H9 (cell line): ENCODE data around the gene TCEA3. TPM values are rescaled to one million over a fixed set of nuclear protein-coding genes. Genes with fewer than 3 reads are reported as not detected.

Source experiments
- DNase-seq: peaks from one replicate; pipeline ENCODE4 v3.0.0-alpha.2; 2017
- H2AFZ ChIP-seq: one replicate; pipeline ENCODE4 v1.6.1; 2013; ENCODE audit warnings: mild to moderate bottlenecking, low read length, control low read depth, moderate library complexity
- H2AK5ac ChIP-seq: 2 replicates; pipeline ENCODE4 v1.6.1; 2013; ENCODE audit warnings: low read length, control low read depth, mixed read lengths; ENCODE audit not compliant: insufficient read length
- H2BK120ac ChIP-seq: one replicate; pipeline ENCODE4 v1.6.1; 2013; ENCODE audit warnings: low read depth, mild to moderate bottlenecking, low read length, control low read depth, inconsistent platforms; ENCODE audit not compliant: poor library complexity, severe bottlenecking
- H2BK12ac ChIP-seq: 2 replicates; pipeline ENCODE4 v1.6.1; 2013; ENCODE audit warnings: low read length, control low read depth, mixed read lengths, low read depth; ENCODE audit not compliant: insufficient read length
- H2BK15ac ChIP-seq: 2 replicates; pipeline ENCODE4 v1.6.1; 2013; ENCODE audit warnings: low read depth, low read length, control low read depth
- H2BK20ac ChIP-seq: one replicate; pipeline ENCODE4 v1.6.1; 2013; ENCODE audit warnings: low read depth, mild to moderate bottlenecking, low read length, control low read depth, inconsistent platforms; ENCODE audit not compliant: poor library complexity, severe bottlenecking
- H2BK5ac ChIP-seq: 2 replicates; pipeline ENCODE4 v1.6.1; 2013; ENCODE audit warnings: low read length, control low read depth, mixed read lengths; ENCODE audit not compliant: insufficient read length
- H3K14ac ChIP-seq: 2 replicates; pipeline ENCODE4 v1.6.1; 2013; ENCODE audit warnings: low read length, control low read depth; ENCODE audit not compliant: insufficient read depth
- H3K18ac ChIP-seq: 2 replicates; pipeline ENCODE4 v1.6.1; 2013; ENCODE audit warnings: low read depth, mild to moderate bottlenecking, mixed read lengths, low read length, control low read depth; ENCODE audit not compliant: insufficient read length
- H3K23ac ChIP-seq: 2 replicates; pipeline ENCODE4 v1.6.1; 2013; ENCODE audit warnings: low read length, control low read depth, mixed read lengths, low read depth; ENCODE audit not compliant: insufficient read length
- H3K23me2 ChIP-seq: 2 replicates; pipeline ENCODE4 v1.6.1; 2013; ENCODE audit warnings: low read depth, mild to moderate bottlenecking, mixed read lengths, low read length, control low read depth; ENCODE audit not compliant: insufficient read length, poor library complexity, severe bottlenecking
- H3K27ac ChIP-seq: 2 replicates; pipeline ENCODE4 v1.5.1; 2013; ENCODE audit warnings: low read length, control low read depth, mixed read lengths, low read depth; ENCODE audit not compliant: insufficient read length
- H3K27me3 ChIP-seq: 2 replicates; pipeline ENCODE4 v1.6.1; 2013; ENCODE audit warnings: low read length, control low read depth, inconsistent platforms; ENCODE audit not compliant: insufficient read depth
- H3K4ac ChIP-seq: 2 replicates; pipeline ENCODE4 v1.6.1; 2013; ENCODE audit warnings: low read depth, mild to moderate bottlenecking, control low read depth, inconsistent platforms, low read length, moderate library complexity
- H3K4me1 ChIP-seq: 2 replicates; pipeline ENCODE4 v1.6.1; 2013; ENCODE audit warnings: low read length, control low read depth, inconsistent platforms; ENCODE audit not compliant: insufficient read depth
- H3K4me2 ChIP-seq: 2 replicates; pipeline ENCODE4 v1.6.1; 2013; ENCODE audit warnings: low read length, control low read depth, mixed read lengths; ENCODE audit not compliant: insufficient read length, insufficient read depth
- H3K56ac ChIP-seq: 2 replicates; pipeline ENCODE4 v1.6.1; 2013; ENCODE audit warnings: low read depth, mild to moderate bottlenecking, mixed read lengths, low read length, control low read depth; ENCODE audit not compliant: insufficient read length
- H3K79me1 ChIP-seq: 2 replicates; pipeline ENCODE4 v1.6.1; 2013; ENCODE audit warnings: low read depth, mild to moderate bottlenecking, moderate library complexity, low read length, control low read depth, inconsistent platforms; ENCODE audit not compliant: insufficient read depth, poor library complexity, severe bottlenecking
- H3K79me2 ChIP-seq: 2 replicates; pipeline ENCODE4 v1.6.1; 2013; ENCODE audit warnings: low read length, control low read depth, inconsistent platforms; ENCODE audit not compliant: insufficient read depth
- H3K9ac ChIP-seq: 2 replicates; pipeline ENCODE4 v1.6.1; 2013; ENCODE audit warnings: low read length, control low read depth, mixed read lengths; ENCODE audit not compliant: insufficient read length; ENCODE audit errors: extremely low read depth
- H3K9me3 ChIP-seq: one replicate; pipeline ENCODE4 v1.6.1; 2013; ENCODE audit warnings: low read depth, low read length, inconsistent platforms; ENCODE audit not compliant: control insufficient read depth
- H3T11ph ChIP-seq: one replicate; pipeline ENCODE4 v1.6.1; 2013; ENCODE audit warnings: mild to moderate bottlenecking, low read length, control low read depth, inconsistent platforms
- H4K20me1 ChIP-seq: one replicate; pipeline ENCODE4 v1.6.1; 2013; ENCODE audit not compliant: control insufficient read depth, insufficient read length, insufficient read depth
- H4K5ac ChIP-seq: 2 replicates; pipeline ENCODE4 v1.6.1; 2013; ENCODE audit warnings: low read depth, mild to moderate bottlenecking, mixed read lengths, low read length, control low read depth; ENCODE audit not compliant: insufficient read length
- H4K8ac ChIP-seq: replicated peaks from 2 replicates; pipeline ENCODE4 v1.6.1; 2013; ENCODE audit warnings: low read length, control low read depth, mixed read lengths, low read depth; ENCODE audit not compliant: insufficient read length
- H4K91ac ChIP-seq: 2 replicates; pipeline ENCODE4 v1.6.1; 2013; ENCODE audit warnings: low read depth, mild to moderate bottlenecking, moderate library complexity, mixed read lengths, low read length, control low read depth; ENCODE audit not compliant: insufficient read length
- H3K27ac Mint-ChIP-seq, 3 experiments: 2 replicates in 2 of 3; 3 replicates in 1 of 3; pipeline ENCODE4 v1.8.0; 2020 to 2021; ENCODE audit warnings: mixed read lengths in 3 of 3, mild to moderate bottlenecking in 1 of 3, moderate library complexity in 1 of 3
- H3K27me3 Mint-ChIP-seq: 2 replicates; pipeline ENCODE4 v1.8.0; 2021; ENCODE audit warnings: low read depth, mild to moderate bottlenecking, moderate library complexity, mixed read lengths
- H3K36me3 Mint-ChIP-seq, 3 experiments: 2 replicates in 2 of 3; 3 replicates in 1 of 3; pipeline ENCODE4 v1.8.0; 2020 to 2021; ENCODE audit warnings: low read depth in 3 of 3, mixed read lengths in 3 of 3; ENCODE audit not compliant: insufficient read depth in 1 of 3
- H3K4me1 Mint-ChIP-seq, 2 experiments: 2 replicates each; pipeline ENCODE4 v1.8.0; 2020; ENCODE audit warnings: mixed read lengths in 2 of 2
- H3K4me3 Mint-ChIP-seq, 2 experiments: 2 replicates in 1 of 2; 3 replicates in 1 of 2; pipeline ENCODE4 v1.8.0; 2020 to 2021; ENCODE audit warnings: mild to moderate bottlenecking in 2 of 2, mixed read lengths in 2 of 2, moderate library complexity in 1 of 2
- H3K9me3 Mint-ChIP-seq, 2 experiments: 2 replicates in 1 of 2; 3 replicates in 1 of 2; pipeline ENCODE4 v1.8.0; 2020; ENCODE audit warnings: mild to moderate bottlenecking in 2 of 2, mixed read lengths in 2 of 2, moderate library complexity in 1 of 2
- WGBS: extraction: QIAGEN DNeasy Blood & Tissue Kit; methylation state at CpG from one replicate; pipeline ENCODE4 v1.1.7; 2013; ENCODE audit warnings: missing lambda C conversion rate, low lambda C conversion rate, mixed read lengths; ENCODE audit not compliant: insufficient read length; ENCODE audit errors: extremely low coverage; 5-methylcytosine and 5-hydroxymethylcytosine counted together
- total RNA-seq: library from RNA; stranded (reverse); gene quantifications from 2 replicates; pipeline ENCODE4 v1.2.1, GENCODE V29; 2021
- TF ChIP-seq, protein P1 (sequence below): fragments of 200-600 bp; sonication (generic); conservative IDR thresholded peaks from 3 replicates; pipeline ENCODE4 v1.8.0; 2021; ENCODE audit warnings: antibody characterized with exemption, mild to moderate bottlenecking

The TCEA3 gene
- total RNA-seq, 1 experiment from 2014 or later, result 0.37 TPM

DNA sequence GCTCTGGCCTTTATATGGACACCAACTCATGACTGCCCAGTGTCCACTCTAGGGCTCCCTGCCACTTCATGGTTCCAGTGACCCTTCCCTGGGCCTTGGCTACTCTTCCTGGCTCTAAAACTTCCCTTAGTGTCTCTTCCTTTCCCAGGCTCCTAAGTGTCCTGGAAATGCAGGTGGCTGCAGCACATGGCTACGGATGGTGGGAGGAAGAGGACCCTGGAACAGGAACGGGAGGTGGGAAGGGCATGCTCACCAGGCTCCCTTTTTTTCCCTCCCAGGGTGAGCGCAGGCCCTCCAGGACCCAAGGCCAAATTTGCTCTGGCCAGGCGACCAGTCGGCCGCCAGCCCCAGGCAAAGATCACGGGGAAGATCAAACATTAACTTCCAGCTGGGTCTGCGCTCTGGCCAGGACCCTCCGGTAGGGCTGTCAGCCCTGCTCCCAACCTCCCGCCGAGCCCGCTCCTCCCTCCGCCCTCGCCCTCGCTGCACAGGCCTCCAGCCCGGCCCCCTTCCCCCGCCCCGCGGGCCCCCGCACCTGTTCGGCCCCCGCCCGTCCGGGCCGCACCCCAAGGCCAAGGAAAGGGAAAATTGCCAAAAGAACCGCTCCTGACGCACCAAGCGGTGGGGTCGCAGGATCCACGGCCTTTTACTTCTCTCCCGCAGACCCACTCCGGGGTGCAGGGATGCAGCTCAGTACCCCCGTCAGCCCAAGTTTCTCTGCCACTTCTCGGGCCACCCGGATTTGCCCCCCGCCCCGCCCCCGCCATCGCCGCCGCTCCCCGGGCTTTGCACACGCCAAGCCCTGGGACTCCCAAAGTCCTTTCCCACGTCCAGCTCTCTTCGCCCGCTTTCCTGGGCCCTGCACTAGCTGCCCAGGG is 894 bp downstream of the TCEA3 start:
- peaks cover 100% of the 10 kb centered on the region for H3K27me3 Mint-ChIP-seq

More for the DNA sequence above, 894 bp downstream of the TCEA3 start:
- H2BK12ac ChIP-seq, result no peak overlapping the region
- H3K27ac ChIP-seq, result no peak overlapping the region
- peaks cover 7 to 16% of the 10 kb centered on the region in 2 experiments for H3K4me1 Mint-ChIP-seq
- no peak overlapping the region for H2BK120ac ChIP-seq
- H3T11ph ChIP-seq, result no peak overlapping the region
- H3K79me2 ChIP-seq, result no peaks in the 10 kb centered on the region
- no peaks in the 10 kb centered on the region for H4K20me1 ChIP-seq
- peak overlapping the region; percentile 10 for H3K4me2 ChIP-seq
- H3K27ac Mint-ChIP-seq, result no peak overlapping the region; a peak in 1 of 7 replicates
- TF ChIP-seq, protein P1, sequence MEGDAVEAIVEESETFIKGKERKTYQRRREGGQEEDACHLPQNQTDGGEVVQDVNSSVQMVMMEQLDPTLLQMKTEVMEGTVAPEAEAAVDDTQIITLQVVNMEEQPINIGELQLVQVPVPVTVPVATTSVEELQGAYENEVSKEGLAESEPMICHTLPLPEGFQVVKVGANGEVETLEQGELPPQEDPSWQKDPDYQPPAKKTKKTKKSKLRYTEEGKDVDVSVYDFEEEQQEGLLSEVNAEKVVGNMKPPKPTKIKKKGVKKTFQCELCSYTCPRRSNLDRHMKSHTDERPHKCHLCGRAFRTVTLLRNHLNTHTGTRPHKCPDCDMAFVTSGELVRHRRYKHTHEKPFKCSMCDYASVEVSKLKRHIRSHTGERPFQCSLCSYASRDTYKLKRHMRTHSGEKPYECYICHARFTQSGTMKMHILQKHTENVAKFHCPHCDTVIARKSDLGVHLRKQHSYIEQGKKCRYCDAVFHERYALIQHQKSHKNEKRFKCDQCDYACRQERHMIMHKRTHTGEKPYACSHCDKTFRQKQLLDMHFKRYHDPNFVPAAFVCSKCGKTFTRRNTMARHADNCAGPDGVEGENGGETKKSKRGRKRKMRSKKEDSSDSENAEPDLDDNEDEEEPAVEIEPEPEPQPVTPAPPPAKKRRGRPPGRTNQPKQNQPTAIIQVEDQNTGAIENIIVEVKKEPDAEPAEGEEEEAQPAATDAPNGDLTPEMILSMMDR, result no peak
- H3K4ac ChIP-seq, result no peak overlapping the region
- H2AK5ac ChIP-seq, result no peak overlapping the region
- peak overlapping the region; percentile 57 to 72; a peak in 4 of 5 replicates for H3K4me3 Mint-ChIP-seq
- no peak overlapping the region for H3K56ac ChIP-seq
- no peak overlapping the region for H2AFZ ChIP-seq
- peak; percentile 46 for DNase-seq
- H3K27me3 ChIP-seq, result peaks cover 62% of the 10 kb centered on the region
- no peak overlapping the region for H4K5ac ChIP-seq
- H3K18ac ChIP-seq, result no peak overlapping the region
- no peak overlapping the region for H3K23ac ChIP-seq
- no peaks in the 10 kb centered on the region for H3K23me2 ChIP-seq
- no peak overlapping the region for H2BK15ac ChIP-seq
- H3K14ac ChIP-seq, result no peak overlapping the region
- no peaks in the 10 kb centered on the region for H3K9me3 ChIP-seq
- H2BK5ac ChIP-seq, result no peak overlapping the region
- H4K8ac ChIP-seq, result no peak overlapping the region
- H3K4me1 ChIP-seq, result no peaks in the 10 kb centered on the region
- H4K91ac ChIP-seq, result no peak overlapping the region
- H2BK20ac ChIP-seq, result no peak overlapping the region
- H3K9ac ChIP-seq, result no peak overlapping the region
- no CpG with 5 or more reads among the region's 46 CpGs for WGBS
- H3K9me3 Mint-ChIP-seq, result peaks cover 1 to 3% of the 10 kb centered on the region in 2 experiments; a peak in 2 of 5 replicates
- peaks cover 9 to 17% (median 17%) of the 10 kb centered on the region in 3 experiments for H3K36me3 Mint-ChIP-seq
- H3K79me1 ChIP-seq, result no peaks in the 10 kb centered on the region
